Measurements from ENCODE around the gene KCNT1. TPM values are rescaled to one million over a fixed set of nuclear protein-coding genes. Genes with fewer than 3 reads are reported as not detected.

Gene KCNT1
- total RNA-seq, 2 donors from 2014 or later = not detected

GRCh38 chr9:135737840-135738521 lies 36.0 kb downstream of the KCNT1 start:
- Mint-ChIP-seq H3K9me3 (no peaks in the 10 kb centered on the region), H3K36me3 (ENCODE audit: low read depth) (no peaks in the 10 kb centered on the region), H3K4me3 (no peak overlapping the region)

GRCh38 chr9:135739271-135740220 lies 37.6 kb downstream of the KCNT1 start:
- H3K9me3 Mint-ChIP-seq = no peaks in the 10 kb centered on the region
- H3K4me3 Mint-ChIP-seq = no peak overlapping the region
- H3K36me3 Mint-ChIP-seq (ENCODE audit: low read depth) = no peaks in the 10 kb centered on the region
- no peaks in the 10 kb centered on the region for H3K4me1 Mint-ChIP-seq
- ATAC-seq (replicated peaks) = no peak
- H3K27ac Mint-ChIP-seq = no peak overlapping the region
- peaks cover 14% of the 10 kb centered on the region for H3K27me3 Mint-ChIP-seq

More at GRCh38 chr9:135737840-135738521, 36.0 kb downstream of the KCNT1 start:
- Mint-ChIP-seq H3K4me1 (no peaks in the 10 kb centered on the region), H3K27ac (no peak overlapping the region), H3K27me3 (peaks cover 17% of the 10 kb centered on the region)
- no peak for ATAC-seq (replicated peaks)

- Mint-ChIP-seq H3K36me3 (ENCODE audit: low read depth) (no peaks in the 10 kb centered on the region), H3K4me1 (no peaks in the 10 kb centered on the region), H3K27me3 (peaks cover 14% of the 10 kb centered on the region), H3K4me3 (no peak overlapping the region), H3K27ac (no peak overlapping the region), H3K9me3 (no peaks in the 10 kb centered on the region)
- no peak for ATAC-seq (replicated peaks)
Measured at GRCh38 chr9:135741276-135742219, 39.6 kb downstream of the KCNT1 start.

GRCh38 chr9:135743021-135743420 lies 41.0 kb downstream of the KCNT1 start:
- Mint-ChIP-seq H3K27me3 (peaks cover 9% of the 10 kb centered on the region), H3K4me1 (no peaks in the 10 kb centered on the region), H3K4me3 (no peak overlapping the region), H3K27ac (no peak overlapping the region), H3K36me3 (ENCODE audit: low read depth) (no peaks in the 10 kb centered on the region), H3K9me3 (no peaks in the 10 kb centered on the region)
- no peak for ATAC-seq (replicated peaks)

- no peak overlapping the region for H3K4me3 Mint-ChIP-seq
- H3K4me1 Mint-ChIP-seq = no peaks in the 10 kb centered on the region
- no peaks in the 10 kb centered on the region for H3K36me3 Mint-ChIP-seq (ENCODE audit: low read depth)
- no peaks in the 10 kb centered on the region for H3K9me3 Mint-ChIP-seq
- peaks cover 9% of the 10 kb centered on the region for H3K27me3 Mint-ChIP-seq
- no peak overlapping the region for H3K27ac Mint-ChIP-seq
- ATAC-seq (replicated peaks) = no peak
Measured at GRCh38 chr9:135743546-135744332, 41.8 kb downstream of the KCNT1 start.

- Mint-ChIP-seq H3K27me3 (peaks cover 6% of the 10 kb centered on the region), H3K27ac (no peak overlapping the region)
Measured at GRCh38 chr9:135744333-135745070, 42.5 kb downstream of the KCNT1 start.

GRCh38 chr9:135745189-135745588 lies 43.2 kb downstream of the KCNT1 start:
- Mint-ChIP-seq H3K4me3 (no peak overlapping the region), H3K36me3 (ENCODE audit: low read depth) (no peaks in the 10 kb centered on the region), H3K27ac (no peak overlapping the region), H3K4me1 (no peaks in the 10 kb centered on the region), H3K9me3 (no peaks in the 10 kb centered on the region), H3K27me3 (peaks cover 4% of the 10 kb centered on the region)
- ATAC-seq (replicated peaks) = no peak

More at GRCh38 chr9:135744333-135745070, 42.5 kb downstream of the KCNT1 start:
- H3K4me3 Mint-ChIP-seq = no peak overlapping the region
- H3K4me1 Mint-ChIP-seq = no peaks in the 10 kb centered on the region
- ATAC-seq (replicated peaks) = no peak
- H3K36me3 Mint-ChIP-seq (ENCODE audit: low read depth) = no peaks in the 10 kb centered on the region
- H3K9me3 Mint-ChIP-seq = no peaks in the 10 kb centered on the region

GRCh38 chr9:135745686-135746324 lies 43.8 kb downstream of the KCNT1 start:
- H3K27me3 Mint-ChIP-seq = peaks cover 4% of the 10 kb centered on the region
- no peak overlapping the region for H3K27ac Mint-ChIP-seq
- no peak for ATAC-seq (replicated peaks)
- H3K4me3 Mint-ChIP-seq = no peak overlapping the region
- H3K36me3 Mint-ChIP-seq (ENCODE audit: low read depth) = no peaks in the 10 kb centered on the region
- no peaks in the 10 kb centered on the region for H3K4me1 Mint-ChIP-seq
- H3K9me3 Mint-ChIP-seq = no peaks in the 10 kb centered on the region

GRCh38 chr9:135746565-135746964 lies 44.6 kb downstream of the KCNT1 start:
- ATAC-seq (replicated peaks) = no peak
- Mint-ChIP-seq H3K4me1 (no peaks in the 10 kb centered on the region), H3K27ac (no peak overlapping the region), H3K9me3 (no peaks in the 10 kb centered on the region), H3K36me3 (ENCODE audit: low read depth) (no peaks in the 10 kb centered on the region), H3K27me3 (peaks cover 4% of the 10 kb centered on the region), H3K4me3 (no peak overlapping the region)

- Mint-ChIP-seq H3K4me1 (no peaks in the 10 kb centered on the region), H3K9me3 (no peaks in the 10 kb centered on the region), H3K36me3 (ENCODE audit: low read depth) (no peaks in the 10 kb centered on the region), H3K27ac (no peak overlapping the region), H3K27me3 (peaks cover 6% of the 10 kb centered on the region), H3K4me3 (no peak overlapping the region)
- no peak for ATAC-seq (replicated peaks)
Measured at GRCh38 chr9:135747311-135747710, 45.3 kb downstream of the KCNT1 start.

- no peaks in the 10 kb centered on the region for H3K4me1 Mint-ChIP-seq
- H3K9me3 Mint-ChIP-seq = no peaks in the 10 kb centered on the region
- H3K36me3 Mint-ChIP-seq (ENCODE audit: low read depth) = no peaks in the 10 kb centered on the region
- H3K4me3 Mint-ChIP-seq = no peak overlapping the region
- no peak for ATAC-seq (replicated peaks)
- no peak overlapping the region for H3K27ac Mint-ChIP-seq
- H3K27me3 Mint-ChIP-seq = peaks cover 9% of the 10 kb centered on the region
Measured at GRCh38 chr9:135748676-135749075, 46.7 kb downstream of the KCNT1 start.

- Mint-ChIP-seq H3K27me3 (peaks cover 9% of the 10 kb centered on the region), H3K36me3 (ENCODE audit: low read depth) (no peaks in the 10 kb centered on the region), H3K4me3 (no peak overlapping the region), H3K4me1 (no peaks in the 10 kb centered on the region), H3K9me3 (no peaks in the 10 kb centered on the region), H3K27ac (no peak overlapping the region)
- ATAC-seq (replicated peaks) = no peak
Measured at GRCh38 chr9:135749171-135750045, 47.4 kb downstream of the KCNT1 start.
